ENCODE data around the gene NELL1.

The NELL1 gene

DNA sequence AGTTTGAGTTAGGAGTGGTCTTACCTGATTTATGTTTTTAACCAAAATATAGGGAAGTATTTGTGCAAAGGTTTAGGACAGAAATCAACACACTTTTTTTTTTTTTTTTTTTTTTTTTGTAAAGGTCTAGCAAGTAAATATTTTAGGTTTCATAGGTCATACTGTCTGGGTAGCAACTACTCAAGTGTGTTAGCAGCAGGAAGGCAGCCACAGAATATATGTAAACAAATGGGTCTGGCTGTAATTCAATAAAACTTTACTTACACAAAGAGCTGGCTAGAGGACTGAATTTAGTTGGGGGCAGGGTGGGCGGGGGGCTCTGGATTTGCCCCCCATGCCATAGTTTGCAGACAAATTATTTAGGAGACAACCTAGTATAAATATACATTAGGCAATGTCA lies 510.4 kb downstream of the NELL1 start:
- Histone ChIP-seq H3K14ac (ENCODE audit: low read length) (no peak overlapping the region), H4K8ac (ENCODE audit: low read depth, low read length) (no peak overlapping the region), H3K27me3 (ENCODE audit: insufficient read depth, low read length) (no peaks in the 10 kb centered on the region), H4K12ac (ENCODE audit: low read depth, low read length) (no peak overlapping the region), H3K4me1 (ENCODE audit: control insufficient read depth in 1 of 2, insufficient read depth in 2 of 2, low read length in 2 of 2) (no peaks in the 10 kb centered on the region), H3K4me3 (ENCODE audit: low read depth, low read length) (no peak overlapping the region), H3K9me3 (ENCODE audit: insufficient read depth, low read depth, low read length) (no peaks in the 10 kb centered on the region), H2BK12ac (ENCODE audit: low read length) (no peak overlapping the region), H2AK5ac (ENCODE audit: low read length) (no peak overlapping the region), H3K9ac (ENCODE audit: low read length) (no peak overlapping the region), H3K27ac (ENCODE audit: low read depth, low read length) (no peak overlapping the region), H2AFZ (ENCODE audit: insufficient read depth, low read length, poor library complexity) (no peak overlapping the region), H3K79me2 (ENCODE audit: control insufficient read depth, insufficient read depth, low read length, poor library complexity) (no peaks in the 10 kb centered on the region), H4K91ac (ENCODE audit: low read depth, low read length) (no peak overlapping the region), H2BK120ac (ENCODE audit: insufficient read depth, low read length, poor library complexity) (no peak overlapping the region), H3K4me2 (ENCODE audit: low read length) (no peak overlapping the region), H2BK5ac (ENCODE audit: low read depth, low read length, poor library complexity) (no peak overlapping the region), H3K4ac (ENCODE audit: low read depth, low read length) (no peak overlapping the region), H3K79me1 (ENCODE audit: low read length) (no peaks in the 10 kb centered on the region), H3K23ac (ENCODE audit: low read length) (no peak overlapping the region), H3K18ac (ENCODE audit: low read length) (no peak overlapping the region), H3K36me3 (ENCODE audit: control insufficient read depth in 1 of 2, insufficient read depth in 2 of 2, low read length in 2 of 2) (no peaks in the 10 kb centered on the region)
- DNase-seq: no peak
- WGBS (ENCODE audit: extremely low coverage, insufficient coverage, insufficient read length): no CpG with 5 or more reads among the region's 1 CpG

GRCh38 chr11:21180182-21180581 lies 510.8 kb downstream of the NELL1 start:
- Histone ChIP-seq H4K12ac (ENCODE audit: low read depth, low read length) (no peak overlapping the region), H3K14ac (ENCODE audit: low read length) (no peak overlapping the region), H3K4me2 (ENCODE audit: low read length) (no peak overlapping the region), H3K4me3 (ENCODE audit: low read depth, low read length) (no peak overlapping the region), H3K36me3 (ENCODE audit: control insufficient read depth in 1 of 2, insufficient read depth in 2 of 2, low read length in 2 of 2) (no peaks in the 10 kb centered on the region), H3K9ac (ENCODE audit: low read length) (no peak overlapping the region), H2BK5ac (ENCODE audit: low read depth, low read length, poor library complexity) (no peak overlapping the region), H2BK120ac (ENCODE audit: insufficient read depth, low read length, poor library complexity) (no peak overlapping the region), H3K9me3 (ENCODE audit: insufficient read depth, low read depth, low read length) (no peaks in the 10 kb centered on the region), H3K27me3 (ENCODE audit: insufficient read depth, low read length) (no peaks in the 10 kb centered on the region), H3K23ac (ENCODE audit: low read length) (no peak overlapping the region), H3K18ac (ENCODE audit: low read length) (no peak overlapping the region), H3K4me1 (ENCODE audit: control insufficient read depth in 1 of 2, insufficient read depth in 2 of 2, low read length in 2 of 2) (no peaks in the 10 kb centered on the region), H2AFZ (ENCODE audit: insufficient read depth, low read length, poor library complexity) (no peak overlapping the region), H3K27ac (ENCODE audit: low read depth, low read length) (no peak overlapping the region), H3K4ac (ENCODE audit: low read depth, low read length) (no peak overlapping the region), H4K8ac (ENCODE audit: low read depth, low read length) (no peak overlapping the region), H2BK12ac (ENCODE audit: low read length) (no peak overlapping the region), H2AK5ac (ENCODE audit: low read length) (no peak overlapping the region), H3K79me2 (ENCODE audit: control insufficient read depth, insufficient read depth, low read length, poor library complexity) (no peaks in the 10 kb centered on the region), H4K91ac (ENCODE audit: low read depth, low read length) (no peak overlapping the region), H3K79me1 (ENCODE audit: low read length) (no peaks in the 10 kb centered on the region)
- no peak for DNase-seq
- no CpG with 5 or more reads among the region's 3 CpGs for WGBS (ENCODE audit: extremely low coverage, insufficient coverage, insufficient read length)

GRCh38 chr11:21185959-21186358 lies 516.6 kb downstream of the NELL1 start:
- no peak overlapping the region for H2BK12ac ChIP-seq (ENCODE audit: low read length)
- no peaks in the 10 kb centered on the region for H3K79me2 ChIP-seq (ENCODE audit: control insufficient read depth, insufficient read depth, low read length, poor library complexity)
- H3K9ac ChIP-seq (ENCODE audit: low read length): no peak overlapping the region
- H3K27ac ChIP-seq (ENCODE audit: low read depth, low read length): no peak overlapping the region
- no peak overlapping the region for H2AFZ ChIP-seq (ENCODE audit: insufficient read depth, low read length, poor library complexity)
- no peak overlapping the region for H4K12ac ChIP-seq (ENCODE audit: low read depth, low read length)
- H3K79me1 ChIP-seq (ENCODE audit: low read length): no peaks in the 10 kb centered on the region
- H3K9me3 ChIP-seq (ENCODE audit: insufficient read depth, low read depth, low read length): no peaks in the 10 kb centered on the region
- no peak overlapping the region for H2AK5ac ChIP-seq (ENCODE audit: low read length)
- no peaks in the 10 kb centered on the region for H3K36me3 ChIP-seq (ENCODE audit: control insufficient read depth in 1 of 2, insufficient read depth in 2 of 2, low read length in 2 of 2)
- H3K23ac ChIP-seq (ENCODE audit: low read length): no peak overlapping the region
- H3K27me3 ChIP-seq (ENCODE audit: insufficient read depth, low read length): no peaks in the 10 kb centered on the region
- no peak overlapping the region for H3K14ac ChIP-seq (ENCODE audit: low read length)
- no peak overlapping the region for H4K91ac ChIP-seq (ENCODE audit: low read depth, low read length)
- no peak overlapping the region for H2BK5ac ChIP-seq (ENCODE audit: low read depth, low read length, poor library complexity)
- H3K4ac ChIP-seq (ENCODE audit: low read depth, low read length): no peak overlapping the region
- H3K4me3 ChIP-seq (ENCODE audit: low read depth, low read length): no peak overlapping the region
- no peak overlapping the region for H3K18ac ChIP-seq (ENCODE audit: low read length)
- no peak overlapping the region for H4K8ac ChIP-seq (ENCODE audit: low read depth, low read length)
- H2BK120ac ChIP-seq (ENCODE audit: insufficient read depth, low read length, poor library complexity): no peak overlapping the region
- H3K4me1 ChIP-seq (ENCODE audit: control insufficient read depth in 1 of 2, insufficient read depth in 2 of 2, low read length in 2 of 2): no peaks in the 10 kb centered on the region
- H3K4me2 ChIP-seq (ENCODE audit: low read length): no peak overlapping the region
- no peak for DNase-seq

GRCh38 chr11:21190181-21190580 lies 520.8 kb downstream of the NELL1 start:
- no peaks in the 10 kb centered on the region for H3K79me1 ChIP-seq (ENCODE audit: low read length)
- DNase-seq: peak; percentile 57 to 73
- H4K8ac ChIP-seq (ENCODE audit: low read depth, low read length): no peak overlapping the region
- H3K9me3 ChIP-seq (ENCODE audit: insufficient read depth, low read depth, low read length): no peaks in the 10 kb centered on the region
- no peak overlapping the region for H4K12ac ChIP-seq (ENCODE audit: low read depth, low read length)
- no peak overlapping the region for H3K23ac ChIP-seq (ENCODE audit: low read length)
- H3K14ac ChIP-seq (ENCODE audit: low read length): no peak overlapping the region
- no peaks in the 10 kb centered on the region for H3K27me3 ChIP-seq (ENCODE audit: insufficient read depth, low read length)
- WGBS (ENCODE audit: extremely low coverage, insufficient coverage, insufficient read length): no CpG with 5 or more reads among the region's 3 CpGs
- no peak overlapping the region for H2BK12ac ChIP-seq (ENCODE audit: low read length)
- no peak overlapping the region for H3K4ac ChIP-seq (ENCODE audit: low read depth, low read length)
- no peak overlapping the region for H2AFZ ChIP-seq (ENCODE audit: insufficient read depth, low read length, poor library complexity)
- H3K36me3 ChIP-seq (ENCODE audit: control insufficient read depth in 1 of 2, insufficient read depth in 2 of 2, low read length in 2 of 2): no peaks in the 10 kb centered on the region
- no peak overlapping the region for H2BK5ac ChIP-seq (ENCODE audit: low read depth, low read length, poor library complexity)
- no peak overlapping the region for H2BK120ac ChIP-seq (ENCODE audit: insufficient read depth, low read length, poor library complexity)
- no peak overlapping the region for H3K4me2 ChIP-seq (ENCODE audit: low read length)
- no peak overlapping the region for H3K18ac ChIP-seq (ENCODE audit: low read length)
- no peaks in the 10 kb centered on the region for H3K79me2 ChIP-seq (ENCODE audit: control insufficient read depth, insufficient read depth, low read length, poor library complexity)
- no peak overlapping the region for H3K27ac ChIP-seq (ENCODE audit: low read depth, low read length)
- H3K4me3 ChIP-seq (ENCODE audit: low read depth, low read length): no peak overlapping the region
- no peak overlapping the region for H3K9ac ChIP-seq (ENCODE audit: low read length)
- no peak overlapping the region for H4K91ac ChIP-seq (ENCODE audit: low read depth, low read length)
- H3K4me1 ChIP-seq (ENCODE audit: control insufficient read depth in 1 of 2, insufficient read depth in 2 of 2, low read length in 2 of 2): no peaks in the 10 kb centered on the region
- H2AK5ac ChIP-seq (ENCODE audit: low read length): no peak overlapping the region

Measured in trophoblast cell (in vitro differentiated cells and primary cell).